GM19035 (cell line): ENCODE measurements around the gene NPIPA7.
"Not testable (repeated sequence)": the region's sequence is repeated elsewhere in the genome, so short reads cannot be mapped to it uniquely, and the experiment has no call there.

Experiments
- ATAC-seq: cut with Tn5 transposase; IDR thresholded peaks from one replicate; pipeline ENCODE4 v1.9.1; 2021; ENCODE audit not compliant: unreplicated experiment

Gene NPIPA7

DNA sequence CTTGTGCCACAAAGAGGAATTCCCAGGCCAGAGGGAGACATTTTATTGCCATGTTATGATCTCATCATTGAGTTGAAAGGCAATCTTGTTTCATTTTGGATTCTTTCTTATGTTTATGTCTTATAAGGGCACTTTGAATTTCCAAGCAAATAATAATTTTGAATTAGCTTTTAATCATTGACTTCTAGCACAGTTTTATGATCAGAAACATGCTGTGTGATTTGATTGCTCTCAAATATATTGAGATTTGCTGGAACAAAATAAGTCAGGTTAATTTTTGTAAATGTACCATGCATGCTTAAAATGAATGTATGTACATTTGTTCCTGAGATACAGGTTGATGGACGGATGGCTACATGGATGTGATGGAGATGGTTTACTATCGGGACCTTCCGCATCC is at the start of gene NPIPA7:
Gene NPIPA7, plus strand, starts transcription at position 301 of the 400 bp plus-strand sequence. CDS start 105 bp downstream, outside the sequence.
- ATAC-seq: not testable (repeated sequence)

DNA sequence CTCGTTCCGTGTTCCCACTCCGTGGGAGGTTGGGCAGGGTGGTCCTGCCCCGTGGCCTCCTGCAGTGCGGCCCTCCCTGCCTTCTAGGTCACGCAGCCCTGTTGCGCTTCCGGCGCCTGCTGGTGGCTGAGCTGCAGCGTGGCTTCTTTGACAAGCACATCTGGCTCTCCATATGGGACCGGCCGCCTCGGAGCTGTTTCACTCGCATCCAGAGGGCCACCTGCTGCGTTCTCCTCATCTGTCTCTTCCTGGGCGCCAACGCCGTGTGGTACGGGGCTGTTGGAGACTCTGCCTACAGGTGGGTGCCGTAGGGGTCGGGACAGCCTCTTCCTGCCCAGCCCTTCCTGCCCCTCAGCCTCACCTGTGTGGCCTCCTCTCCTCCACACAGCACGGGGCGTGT is 47.5 kb upstream of the NPIPA7 start:
- not testable (repeated sequence) for ATAC-seq

DNA sequence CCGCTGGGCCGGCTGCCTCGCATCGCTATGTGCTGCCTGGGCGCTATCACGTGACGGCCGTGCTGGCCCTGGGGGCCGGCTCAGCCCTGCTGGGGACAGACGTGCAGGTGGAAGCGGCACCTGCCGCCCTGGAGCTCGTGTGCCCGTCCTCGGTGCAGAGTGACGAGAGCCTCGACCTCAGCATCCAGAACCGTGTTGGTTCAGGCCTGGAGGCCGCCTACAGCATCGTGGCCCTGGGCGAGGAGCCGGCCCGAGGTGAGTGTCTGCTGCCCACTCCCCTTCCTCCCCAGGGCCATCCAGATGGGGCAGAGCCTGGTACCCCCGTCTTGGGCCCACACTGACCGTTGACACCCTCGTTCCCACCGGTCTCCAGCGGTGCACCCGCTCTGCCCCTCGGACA is 21.4 kb upstream of the NPIPA7 start:
- not testable (repeated sequence) for ATAC-seq

DNA sequence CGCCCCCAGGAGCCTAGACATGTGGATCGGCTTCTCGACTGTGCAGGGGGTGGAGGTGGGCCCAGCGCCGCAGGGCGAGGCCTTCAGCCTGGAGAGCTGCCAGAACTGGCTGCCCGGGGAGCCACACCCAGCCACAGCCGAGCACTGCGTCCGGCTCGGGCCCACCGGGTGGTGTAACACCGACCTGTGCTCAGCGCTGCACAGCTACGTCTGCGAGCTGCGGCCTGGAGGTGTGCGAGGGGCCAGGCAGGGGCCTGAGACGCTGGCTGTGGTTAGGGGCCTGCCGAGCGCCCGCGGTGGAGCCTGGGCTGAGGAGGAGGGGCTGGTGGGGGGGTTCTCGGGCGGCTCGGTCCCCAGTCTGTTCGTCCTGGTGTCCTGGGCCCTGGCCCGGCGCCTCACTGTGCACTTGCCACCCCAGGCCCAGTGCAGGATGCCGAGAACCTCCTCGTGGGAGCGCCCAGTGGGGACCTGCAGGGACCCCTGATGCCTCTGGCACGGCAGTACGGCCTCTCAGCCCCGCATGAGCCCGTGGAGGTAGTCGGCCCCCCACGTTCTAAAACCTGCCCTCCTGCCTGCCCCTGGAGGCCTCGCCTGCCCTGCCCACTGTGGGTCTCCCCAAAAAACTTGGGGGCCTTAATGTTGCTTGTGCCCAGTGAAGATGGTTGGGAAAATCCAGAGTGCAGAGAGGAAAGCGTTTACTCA is 20.2 kb upstream of the NPIPA7 start:
- ATAC-seq: not testable (repeated sequence)

DNA sequence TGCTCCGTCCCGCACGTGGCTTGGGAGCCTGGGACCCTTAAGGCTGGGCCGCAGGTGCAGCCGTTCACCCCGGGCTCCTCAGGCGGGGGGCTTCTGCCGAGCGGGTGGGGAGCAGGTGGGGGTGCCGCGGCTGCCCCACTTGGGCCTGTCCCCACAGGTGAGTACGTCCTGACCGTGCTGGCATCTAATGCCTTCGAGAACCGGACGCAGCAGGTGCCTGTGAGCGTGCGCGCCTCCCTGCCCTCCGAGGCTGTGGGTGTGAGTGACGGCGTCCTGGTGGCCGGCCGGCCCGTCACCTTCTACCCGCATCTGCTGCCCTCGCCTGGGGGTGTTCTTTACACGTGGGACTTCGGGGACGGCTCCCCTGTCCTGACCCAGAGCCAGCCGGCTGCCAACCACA is 15.3 kb upstream of the NPIPA7 start:
- not testable (repeated sequence) for ATAC-seq

DNA sequence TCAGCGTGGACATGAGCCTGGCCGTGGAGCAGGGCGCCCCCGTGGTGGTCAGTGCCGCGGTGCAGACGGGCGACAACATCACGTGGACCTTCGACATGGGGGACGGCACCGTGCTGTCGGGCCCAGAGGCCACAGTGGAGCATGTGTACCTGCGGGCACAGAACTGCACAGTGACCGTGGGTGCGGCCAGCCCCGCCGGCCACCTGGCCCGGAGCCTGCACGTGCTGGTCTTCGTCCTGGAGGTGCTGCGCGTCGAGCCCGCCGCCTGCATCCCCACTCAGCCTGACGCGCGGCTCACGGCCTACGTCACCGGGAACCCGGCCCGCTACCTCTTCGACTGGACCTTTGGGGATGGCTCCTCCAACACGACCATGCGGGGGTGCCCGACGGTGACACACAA is 14.8 kb upstream of the NPIPA7 start:
- ATAC-seq: not testable (repeated sequence)

DNA sequence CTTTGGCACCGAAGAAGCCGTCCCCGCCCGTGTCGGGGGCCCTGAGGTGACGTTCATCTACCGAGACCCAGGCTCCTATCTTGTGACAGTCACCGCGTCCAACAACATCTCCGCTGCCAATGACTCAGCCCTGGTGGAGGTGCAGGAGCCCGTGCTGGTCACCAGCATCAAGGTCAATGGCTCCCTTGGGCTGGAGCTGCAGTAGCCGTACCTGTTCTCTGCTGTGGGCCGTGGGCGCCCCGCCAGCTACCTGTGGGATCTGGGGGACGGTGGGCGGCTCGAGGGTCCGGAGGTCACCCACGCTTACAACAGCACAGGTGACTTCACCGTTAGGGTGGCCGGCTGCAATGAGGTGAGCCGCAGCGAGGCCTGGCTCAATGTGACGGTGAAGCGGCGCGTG is 14.2 kb upstream of the NPIPA7 start:
- ATAC-seq: not testable (repeated sequence)

DNA sequence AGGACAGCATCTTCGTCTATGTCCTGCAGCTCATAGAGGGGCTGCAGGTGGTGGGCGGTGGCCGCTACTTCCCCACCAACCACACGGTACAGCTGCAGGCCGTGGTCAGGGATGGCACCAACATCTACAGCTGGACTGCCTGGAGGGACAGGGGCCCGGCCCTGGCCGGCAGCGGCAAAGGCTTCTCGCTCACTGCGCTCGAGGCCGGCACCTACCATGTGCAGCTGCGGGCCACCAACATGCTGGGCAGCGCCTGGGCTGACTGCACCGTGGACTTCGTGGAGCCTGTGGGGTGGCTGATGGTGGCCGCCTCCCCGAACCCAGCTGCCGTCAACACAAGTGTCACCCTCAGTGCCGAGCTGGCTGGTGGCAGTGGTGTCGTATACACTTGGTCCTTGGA is 13.6 kb upstream of the NPIPA7 start:
- not testable (repeated sequence) for ATAC-seq

DNA sequence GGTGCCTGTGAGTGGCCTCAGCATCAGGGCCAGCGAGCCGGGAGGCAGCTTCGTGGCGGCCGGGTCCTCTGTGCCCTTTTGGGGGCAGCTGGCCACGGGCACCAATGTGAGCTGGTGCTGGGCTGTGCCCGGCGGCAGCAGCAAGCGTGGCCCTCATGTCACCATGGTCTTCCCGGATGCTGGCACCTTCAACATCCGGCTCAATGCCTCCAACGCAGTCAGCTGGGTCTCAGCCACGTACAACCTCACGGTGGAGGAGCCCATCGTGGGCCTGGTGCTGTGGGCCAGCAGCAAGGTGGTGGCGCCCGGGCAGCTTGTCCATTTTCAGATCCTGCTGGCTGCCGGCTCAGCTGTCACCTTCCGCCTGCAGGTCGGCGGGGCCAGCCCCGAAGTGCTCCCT is 13.1 kb upstream of the NPIPA7 start:
- ATAC-seq: not testable (repeated sequence)

DNA sequence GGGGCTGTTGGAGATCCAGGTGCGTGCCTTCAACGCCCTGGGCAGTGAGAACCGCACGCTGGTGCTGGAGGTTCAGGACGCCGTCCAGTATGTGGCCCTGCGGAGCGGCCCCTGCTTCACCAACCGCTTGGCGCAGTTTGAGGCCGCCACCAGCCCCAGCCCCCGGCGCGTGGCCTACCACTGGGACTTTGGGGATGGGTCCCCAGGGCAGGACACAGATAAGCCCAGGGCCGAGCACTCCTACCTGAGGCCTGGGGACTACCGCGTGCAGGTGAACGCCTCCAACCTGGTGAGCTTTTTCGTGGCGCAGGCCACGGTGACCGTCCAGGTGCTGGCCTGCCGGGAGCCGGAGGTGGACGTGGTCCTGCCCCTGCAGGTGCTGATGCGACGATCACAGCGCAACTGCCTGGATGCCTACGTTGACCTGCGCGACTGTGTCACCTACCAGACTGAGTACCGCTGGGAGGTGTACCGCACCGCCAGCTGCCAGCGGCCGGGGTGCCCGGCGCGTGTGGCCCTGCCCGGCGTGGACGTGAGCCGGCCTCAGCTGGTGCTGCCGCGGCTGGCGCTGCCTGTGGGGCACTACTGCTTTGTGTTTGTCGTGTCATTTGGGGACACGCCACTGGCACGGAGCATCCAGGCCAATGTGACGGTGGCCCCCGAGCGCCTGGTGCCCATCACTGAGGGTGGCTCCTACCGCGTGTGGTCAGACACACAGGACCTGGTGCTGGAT is 12.2 kb upstream of the NPIPA7 start:
- not testable (repeated sequence) for ATAC-seq

DNA sequence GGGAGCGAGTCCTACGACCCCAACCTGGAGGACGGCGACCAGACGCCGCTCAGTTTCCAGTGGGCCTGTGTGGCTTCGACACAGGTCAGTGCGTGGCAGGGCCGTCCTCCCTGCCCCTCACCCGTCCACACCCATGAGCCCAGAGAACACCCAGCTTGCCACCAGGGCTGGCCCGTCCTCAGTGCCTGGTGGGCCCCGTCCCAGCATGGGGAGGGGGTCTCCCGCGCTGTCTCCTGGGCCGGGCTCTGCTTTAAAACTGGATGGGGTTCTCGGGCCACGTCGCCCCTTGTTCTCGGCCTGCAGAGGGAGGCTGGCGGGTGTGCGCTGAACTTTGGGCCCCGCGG is 11.7 kb upstream of the NPIPA7 start:
- ATAC-seq: not testable (repeated sequence)

DNA sequence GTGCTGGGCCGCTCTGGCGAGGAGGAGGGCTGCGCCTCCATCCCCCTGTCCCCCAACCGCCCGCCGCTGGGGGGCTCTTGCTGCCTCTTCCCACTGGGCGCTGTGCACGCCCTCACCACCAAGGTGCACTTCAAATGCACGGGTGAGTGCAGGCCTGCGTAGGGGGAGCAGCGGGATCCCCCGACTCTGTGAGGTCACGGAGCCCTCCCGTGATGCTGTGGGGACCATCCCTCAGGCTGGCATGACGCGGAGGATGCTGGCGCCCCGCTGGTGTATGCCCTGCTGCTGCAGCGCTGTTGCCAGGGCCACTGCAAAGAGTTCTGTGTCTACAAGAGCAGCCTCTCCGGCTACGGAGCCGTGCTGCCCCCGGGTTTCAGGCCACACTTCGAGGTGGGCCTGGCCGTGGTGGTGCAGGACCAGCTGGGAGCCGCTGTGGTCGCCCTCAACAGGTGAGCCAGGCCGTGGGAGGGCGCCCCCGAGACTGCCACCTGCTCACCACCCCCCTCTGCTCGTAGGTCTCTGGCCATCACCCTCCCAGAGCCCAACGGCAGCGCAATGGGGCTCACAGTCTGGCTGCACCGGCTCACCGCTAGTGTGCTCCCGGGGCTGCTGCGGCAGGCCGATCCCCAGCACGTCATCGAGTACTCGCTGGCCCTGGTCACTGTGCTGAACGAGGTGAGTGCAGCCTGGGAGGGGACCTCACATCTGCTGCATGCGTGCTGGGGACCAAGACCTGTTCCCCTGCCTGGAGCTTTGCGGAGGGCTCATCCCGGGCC is 9.7 kb upstream of the NPIPA7 start:
- not testable (repeated sequence) for ATAC-seq

DNA sequence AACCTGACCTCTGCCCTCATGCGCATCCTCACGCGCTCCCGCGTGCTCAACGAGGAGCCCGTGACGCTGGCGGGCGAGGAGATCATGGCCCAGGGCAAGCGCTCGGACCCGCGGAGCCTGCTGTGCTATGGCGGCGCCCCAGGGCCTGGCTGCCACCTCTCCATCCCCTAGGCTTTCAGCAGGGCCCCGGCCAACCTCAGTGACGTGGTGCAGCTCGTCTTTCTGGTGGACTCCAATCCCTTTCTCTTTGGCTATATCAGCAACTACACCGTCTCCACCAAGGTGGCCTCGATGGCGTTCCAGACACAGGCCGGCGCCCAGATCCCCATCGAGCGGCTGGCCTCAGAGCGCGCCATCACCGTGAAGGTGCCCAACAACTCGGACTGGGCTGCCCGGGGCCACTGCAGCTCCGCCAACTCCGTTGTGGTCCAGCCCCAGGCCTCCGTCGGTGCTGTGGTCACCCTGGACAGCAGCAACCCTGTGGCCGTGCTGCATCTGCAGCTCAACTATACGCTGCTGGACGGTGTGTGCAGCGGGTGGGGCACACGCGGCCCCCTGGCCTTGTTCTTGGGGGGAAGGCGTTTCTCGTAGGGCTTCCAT is 7.7 kb upstream of the NPIPA7 start:
- not testable (repeated sequence) for ATAC-seq

DNA sequence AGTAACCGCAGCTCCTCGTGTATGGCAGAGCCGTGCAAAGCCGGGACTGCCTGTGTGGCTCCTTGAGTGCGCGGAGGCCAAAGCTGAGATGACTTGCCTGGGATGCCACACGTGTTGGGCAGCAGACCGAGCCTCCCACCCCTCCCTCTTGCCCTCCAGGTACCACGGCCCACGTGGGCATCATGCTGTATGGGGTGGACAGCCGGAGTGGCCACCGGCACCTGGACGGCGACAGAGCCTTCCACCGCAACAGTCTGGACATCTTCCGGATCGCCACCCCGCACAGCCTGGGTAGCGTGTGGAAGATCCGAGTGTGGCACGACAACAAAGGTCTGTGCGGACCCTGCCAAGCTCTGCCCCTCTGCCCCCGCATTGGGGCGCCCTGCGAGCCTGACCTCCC is 4.7 kb upstream of the NPIPA7 start:
- ATAC-seq: not testable (repeated sequence)

DNA sequence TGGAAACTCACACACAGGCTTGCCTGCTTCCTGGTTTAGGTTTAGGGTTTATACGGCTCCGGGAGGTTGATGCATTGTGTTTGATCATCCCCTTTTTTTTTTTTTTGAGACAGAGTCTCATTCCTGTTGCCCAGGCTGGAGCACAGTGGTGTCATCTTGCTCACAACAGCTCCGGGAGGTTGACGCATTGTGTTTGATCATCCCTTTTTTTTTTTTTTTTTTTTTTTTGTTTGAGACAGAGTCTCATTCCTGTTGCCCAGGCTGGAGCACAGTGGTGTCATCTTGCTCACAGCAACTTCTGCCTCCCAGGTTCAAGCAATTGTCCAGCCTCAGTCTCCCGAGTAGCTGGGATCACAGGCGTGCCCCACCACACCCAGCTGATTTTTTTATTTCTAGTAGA is 20.7 kb downstream of the NPIPA7 start:
- not testable (repeated sequence) for ATAC-seq

DNA sequence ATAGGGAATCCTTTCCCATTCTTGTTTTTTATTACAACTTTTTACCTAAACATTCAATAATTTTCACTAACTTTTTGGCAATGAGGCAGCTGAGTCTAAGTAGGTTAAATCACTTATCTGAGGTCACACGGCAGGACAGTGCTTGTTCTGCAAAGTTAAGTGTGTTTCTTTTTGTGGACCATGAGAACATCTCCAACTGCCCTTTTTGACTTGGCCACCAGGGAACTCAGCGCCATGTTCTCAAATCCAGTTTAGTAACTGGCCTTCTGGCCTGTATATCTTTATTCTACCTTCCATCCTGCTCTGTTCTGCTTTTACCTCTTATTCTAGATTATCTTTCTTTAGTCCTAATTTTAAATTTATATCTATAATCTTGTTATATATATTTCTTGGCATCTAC is 23.4 kb downstream of the NPIPA7 start:
- ATAC-seq: not testable (repeated sequence)

DNA sequence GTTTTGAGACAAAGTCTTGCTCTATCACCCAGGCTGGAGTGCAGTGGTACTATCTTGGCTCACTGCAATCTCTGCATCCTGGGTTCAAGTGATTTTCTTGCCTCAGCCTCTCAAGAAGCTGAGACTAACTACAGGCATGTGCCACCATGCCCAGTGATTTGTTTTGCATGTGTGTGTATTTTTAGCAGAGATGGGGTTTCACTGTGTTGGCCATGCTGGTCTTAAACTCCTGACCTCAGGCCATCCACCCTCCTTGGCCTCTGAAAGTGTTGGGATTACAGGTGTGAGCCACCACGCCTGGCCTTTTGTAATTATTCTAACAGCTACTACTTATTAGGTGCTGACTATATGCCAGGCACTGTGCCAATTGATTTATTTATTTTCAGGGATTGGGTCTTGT is 25.3 kb downstream of the NPIPA7 start:
- not testable (repeated sequence) for ATAC-seq

DNA sequence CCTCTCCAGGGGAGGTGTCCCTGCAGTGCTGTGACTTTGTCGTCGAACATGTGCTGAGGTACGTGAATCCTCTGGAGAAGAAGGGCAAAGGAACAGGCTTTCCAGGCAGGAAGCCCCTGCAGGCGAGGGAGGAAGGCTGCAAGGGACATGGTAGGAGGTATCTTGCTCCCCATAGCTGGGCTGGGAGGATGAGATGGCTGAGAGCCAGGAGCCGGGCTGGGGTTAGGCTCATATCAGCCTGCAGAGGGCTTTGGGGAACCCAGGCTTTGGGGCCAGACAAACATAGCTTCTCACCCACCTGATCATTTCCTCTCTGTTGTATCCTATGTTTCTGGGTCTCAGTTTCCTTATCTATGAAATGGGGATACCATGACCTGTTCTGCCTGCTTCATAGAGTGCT is 26.5 kb downstream of the NPIPA7 start:
- not testable (repeated sequence) for ATAC-seq

DNA sequence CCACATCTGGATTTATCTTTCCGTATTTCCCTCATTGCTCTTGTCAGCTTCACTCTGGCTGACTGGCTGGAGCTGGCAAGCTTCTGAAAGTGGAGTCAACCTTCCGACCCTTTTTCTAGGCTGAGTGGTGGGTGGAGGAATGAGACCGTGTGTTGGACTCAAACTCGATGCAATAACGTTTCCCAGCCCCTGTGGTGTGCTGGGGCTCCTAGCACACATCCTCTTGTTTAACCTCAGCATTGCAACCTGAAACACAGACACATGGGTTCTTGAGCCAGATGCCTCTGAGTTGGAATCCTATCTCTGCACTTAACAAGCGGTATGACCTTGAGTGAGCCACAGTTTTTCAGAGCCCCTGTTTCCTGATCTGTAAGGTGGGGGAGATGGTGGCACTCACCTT is 29.5 kb downstream of the NPIPA7 start:
- ATAC-seq: not testable (repeated sequence)

DNA sequence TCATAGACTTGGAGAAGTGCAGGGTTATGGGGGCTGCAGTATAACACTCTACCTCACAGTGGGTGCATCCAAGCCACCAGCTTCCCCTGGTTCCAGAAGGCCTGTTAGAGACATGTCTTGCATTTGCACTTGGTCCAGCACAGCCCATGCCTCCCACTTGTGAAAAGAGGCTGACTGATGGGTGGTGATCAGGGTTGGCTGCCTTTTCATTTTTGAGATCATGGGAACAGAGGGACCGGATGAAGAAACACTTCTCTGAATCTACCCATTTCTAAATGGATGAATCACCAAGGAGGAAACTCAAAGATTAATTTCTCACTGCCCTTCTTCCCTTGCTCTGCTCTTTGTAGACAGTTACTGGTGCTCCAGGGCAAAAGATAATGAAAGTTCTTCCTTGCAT is 34.8 kb downstream of the NPIPA7 start:
- not testable (repeated sequence) for ATAC-seq

DNA sequence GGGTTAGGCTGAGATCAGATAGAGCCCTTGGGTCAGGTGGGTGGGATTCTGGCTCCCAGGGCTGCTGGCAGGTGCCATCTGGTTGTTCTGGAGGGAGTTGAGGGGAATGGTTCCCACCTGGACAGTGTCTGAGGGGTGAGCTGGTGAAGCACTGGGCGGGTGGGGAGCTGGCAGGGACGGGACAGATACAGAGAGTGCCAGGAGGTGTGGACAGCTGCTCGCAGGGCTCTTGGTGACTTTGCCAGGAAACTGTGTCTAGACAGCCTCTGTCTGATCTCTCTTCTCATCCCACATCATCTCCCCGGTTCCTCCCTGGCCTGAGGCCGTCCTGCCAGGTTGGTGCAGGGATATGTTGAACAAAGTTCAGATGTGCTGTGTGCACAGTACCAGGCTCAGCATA is 38.1 kb downstream of the NPIPA7 start:
- not testable (repeated sequence) for ATAC-seq
